Measurements from ENCODE around the gene ZNF593.
A peak's percentile ranks its signal among the peaks of the same experiment; 100 is the strongest.

Gene ZNF593

GRCh38 chr1:26169669-26170471 lies at the start of gene ZNF593:
TSS of gene ZNF593 (plus strand) at chr1:26169908. CDS start at chr1:26169984, 76 bp downstream.
- DNase-seq (ENCODE audit: low read depth in 2 of 2), result peak; percentile 72 to 74

GRCh38 chr1:26121854-26122773 lies 47.6 kb upstream of the ZNF593 start:
- no peak for DNase-seq (ENCODE audit: low read depth in 2 of 2)

GRCh38 chr1:26122988-26123973 lies 46.4 kb upstream of the ZNF593 start:
- DNase-seq (ENCODE audit: low read depth in 2 of 2), result no peak

GRCh38 chr1:26124418-26125331 lies 45.0 kb upstream of the ZNF593 start:
- no peak for DNase-seq (ENCODE audit: low read depth in 2 of 2)

DNA sequence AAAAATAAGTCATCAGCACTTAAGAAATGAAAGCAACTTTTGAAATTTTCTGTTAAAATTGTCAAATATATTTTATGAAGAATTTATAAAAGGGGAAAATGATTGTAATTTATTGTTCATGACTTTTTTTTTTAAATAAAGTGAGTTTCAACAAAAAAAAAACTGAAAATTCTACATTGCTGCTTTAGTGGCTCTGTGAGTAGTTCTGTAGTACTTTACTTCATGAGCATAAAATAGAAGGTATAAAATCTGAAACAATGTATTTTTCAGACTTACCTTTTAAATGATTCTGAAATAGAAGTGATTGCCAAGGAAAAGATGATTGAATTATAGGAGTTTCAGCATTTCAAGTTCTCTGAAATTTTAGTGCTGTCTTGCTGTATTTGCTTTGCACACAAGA lies 44.3 kb upstream of the ZNF593 start:
- no peak for DNase-seq (ENCODE audit: low read depth in 2 of 2)

GRCh38 chr1:26125946-26126320 lies 43.8 kb upstream of the ZNF593 start:
- no peak for DNase-seq (ENCODE audit: low read depth in 2 of 2)

DNA sequence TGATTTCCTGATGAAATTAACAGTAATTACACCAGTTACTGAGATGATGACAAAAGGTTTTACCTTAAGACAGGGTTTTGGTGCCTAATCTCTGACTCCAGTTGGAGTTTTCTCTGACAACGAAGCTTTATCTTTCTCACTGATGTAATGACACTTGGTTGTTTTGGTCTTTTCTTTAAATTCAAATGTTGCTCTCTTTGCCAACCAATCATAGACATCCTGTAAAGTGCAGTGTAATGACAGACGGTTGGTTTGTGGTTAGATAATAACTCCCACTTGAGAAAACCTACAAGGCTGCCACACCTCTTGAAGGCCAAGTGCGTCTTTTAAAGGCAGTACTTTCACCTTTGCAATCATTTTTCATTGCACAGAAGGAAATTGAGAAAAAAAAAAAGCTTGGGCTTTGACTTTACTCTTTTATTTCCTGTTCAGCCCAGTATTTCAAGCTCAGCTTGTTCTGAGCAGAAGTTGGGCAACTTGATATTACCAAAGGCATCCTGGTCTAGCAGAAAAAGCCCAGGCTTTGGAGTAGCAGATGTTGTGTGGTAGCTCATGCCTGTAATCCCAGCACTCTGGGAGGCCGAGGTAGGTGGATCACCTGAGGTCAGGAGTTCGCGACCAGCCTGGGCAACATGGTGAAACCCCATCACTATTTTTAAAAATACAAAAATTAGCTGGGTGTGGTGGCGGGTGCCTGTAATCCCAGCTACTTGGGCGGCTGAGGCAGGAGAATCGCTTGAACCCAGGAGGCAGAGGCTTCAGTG lies 43.2 kb upstream of the ZNF593 start:
- peak in 1 of 2 donors; percentile 32 for DNase-seq (ENCODE audit: low read depth in 2 of 2)

DNA sequence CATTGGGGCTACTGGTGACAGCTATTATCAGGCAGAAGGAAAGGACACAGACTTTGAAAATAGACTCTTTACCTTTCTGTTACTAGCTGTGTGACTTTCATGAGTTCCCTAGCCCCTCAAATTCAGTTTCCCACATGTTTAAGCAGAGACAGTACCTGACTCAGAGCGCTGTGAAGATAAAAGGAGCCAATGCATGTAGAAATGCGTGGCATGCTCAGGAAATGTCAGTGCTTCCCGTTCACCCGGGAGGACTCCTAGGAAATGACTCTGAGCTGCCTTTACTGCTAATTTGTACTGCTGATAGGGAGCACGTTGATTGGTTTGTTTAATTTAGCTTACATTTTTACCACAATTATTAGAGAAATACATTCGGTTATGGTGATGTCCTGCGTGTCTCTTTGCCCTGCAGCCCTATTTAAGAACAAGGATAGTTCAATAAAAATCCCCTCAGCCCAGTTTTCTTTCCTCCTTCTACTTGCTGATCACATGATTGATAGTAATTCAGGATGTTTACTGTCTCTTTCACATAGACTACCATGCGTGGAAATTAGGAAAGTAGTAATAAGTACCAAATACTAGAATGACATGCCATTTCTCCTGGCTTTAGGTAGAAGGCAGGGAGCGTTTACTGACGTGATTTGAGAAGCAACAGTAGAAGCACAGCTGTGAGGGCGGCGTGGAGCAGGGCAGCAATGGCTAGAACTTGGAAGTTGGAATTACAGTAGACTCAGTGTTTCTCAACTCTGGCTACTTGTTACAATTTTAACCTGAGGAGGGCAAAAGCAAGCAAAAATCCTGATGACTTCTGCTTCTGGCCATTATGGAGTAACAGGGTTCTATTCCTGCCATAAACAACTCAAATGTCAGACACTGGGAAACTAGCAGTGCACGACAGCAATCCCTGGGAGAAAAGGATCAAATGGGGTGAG lies 42.2 kb upstream of the ZNF593 start:
- DNase-seq (ENCODE audit: low read depth in 2 of 2), result no peak

- no peak for DNase-seq (ENCODE audit: low read depth in 2 of 2)
Measured at GRCh38 chr1:26129778-26130177, 39.9 kb upstream of the ZNF593 start.

- no peak for DNase-seq (ENCODE audit: low read depth in 2 of 2)
Measured at GRCh38 chr1:26130695-26131094, 39.0 kb upstream of the ZNF593 start.

- DNase-seq (ENCODE audit: low read depth in 2 of 2), result no peak
Measured at GRCh38 chr1:26132128-26132833, 37.4 kb upstream of the ZNF593 start.

- no peak for DNase-seq (ENCODE audit: low read depth in 2 of 2)
Measured at GRCh38 chr1:26132834-26133167, 36.9 kb upstream of the ZNF593 start.

- DNase-seq (ENCODE audit: low read depth in 2 of 2), result no peak
Measured at GRCh38 chr1:26134466-26134865, 35.2 kb upstream of the ZNF593 start.

DNA sequence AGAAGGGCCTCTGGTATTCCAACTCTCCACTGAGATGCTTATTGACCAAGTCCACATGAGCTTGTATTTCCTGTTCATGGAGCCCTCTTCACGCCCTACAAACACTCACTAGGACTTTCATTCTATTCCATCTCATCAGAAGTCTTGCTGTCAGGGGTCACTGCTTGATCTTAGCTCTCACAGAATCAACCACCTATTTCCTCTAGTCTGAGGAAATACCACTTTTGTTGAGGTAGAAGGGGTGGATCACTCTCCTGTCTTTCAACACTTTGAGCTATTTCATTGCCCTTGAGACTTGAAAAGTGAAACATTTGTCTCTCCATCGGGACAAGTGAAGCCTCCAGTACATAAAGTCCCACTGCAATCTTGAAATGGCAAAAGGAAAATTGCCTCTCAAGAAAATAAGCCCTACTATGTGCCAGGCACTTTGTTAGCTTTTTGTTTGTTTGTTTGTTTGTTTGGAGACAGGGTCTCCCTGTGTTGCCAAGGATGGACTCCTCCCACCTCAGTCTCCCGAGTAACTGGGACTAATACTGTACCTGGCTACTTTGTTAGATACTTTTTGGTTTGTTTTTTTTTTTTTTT lies 30.6 kb upstream of the ZNF593 start:
- DNase-seq (ENCODE audit: low read depth in 2 of 2), result no peak

DNA sequence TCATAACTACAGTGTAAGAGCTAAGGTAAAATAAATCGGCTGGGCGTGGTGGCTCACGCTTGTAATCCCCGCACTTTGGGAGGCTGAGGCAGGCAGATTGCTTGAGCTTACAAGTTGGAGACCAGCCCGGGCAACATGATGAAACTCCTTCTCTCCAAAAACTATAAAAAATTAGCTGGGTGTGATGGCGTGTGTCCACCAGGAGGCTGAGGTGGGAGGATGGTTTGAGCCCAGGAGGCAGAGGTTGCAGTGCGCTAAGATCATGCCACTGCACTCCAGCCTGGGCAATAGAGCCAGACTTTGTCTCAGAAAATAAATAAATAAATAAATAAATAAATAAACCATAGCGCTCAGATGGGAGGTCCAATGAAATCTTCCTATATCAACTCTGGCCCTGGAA lies 27.5 kb upstream of the ZNF593 start:
- DNase-seq (ENCODE audit: low read depth in 2 of 2), result no peak

- DNase-seq (ENCODE audit: low read depth in 2 of 2), result peak; percentile 47 to 55
Measured at GRCh38 chr1:26145041-26145959, 24.4 kb upstream of the ZNF593 start.

DNA sequence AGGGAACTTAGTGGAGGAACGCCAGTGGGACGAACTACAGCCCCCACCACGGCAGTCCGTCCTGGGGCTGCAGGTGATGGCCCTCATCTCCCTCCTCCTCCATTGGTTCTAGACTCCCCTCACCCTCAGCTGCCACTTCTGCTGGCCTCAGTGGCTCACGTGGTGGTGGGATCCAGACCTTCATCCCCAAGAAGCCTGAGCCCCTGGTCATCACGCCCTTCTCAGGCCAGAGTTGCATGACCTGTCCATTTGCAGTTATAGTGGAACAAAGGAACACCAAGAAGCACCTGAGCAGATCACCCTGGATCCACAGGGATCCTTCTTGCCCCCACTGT lies 23.8 kb upstream of the ZNF593 start:
- DNase-seq (ENCODE audit: low read depth in 2 of 2), result no peak
